GM18951 (cell line): ENCODE results near the gene MST1.
"Not testable (repeated sequence)": the region's sequence is repeated elsewhere in the genome, so short reads cannot be mapped to it uniquely, and the experiment has no call there.

Experiments
- POLR2A ChIP-seq: IDR thresholded peaks from 4 replicates; pipeline ENCODE4 v1.6.1; 2011; ENCODE audit warnings: mild to moderate bottlenecking; ENCODE audit not compliant: insufficient read length, insufficient read depth; ENCODE audit errors: extremely low read depth
- in situ Hi-C: fragments of 300-500 bp; cut with MboI; formaldehyde crosslinking; loops from one replicate; pipeline ENCODE4 v1.12.0; 2022; ENCODE audit warnings: low sequenced_read_pairs, mixed read lengths, inconsistent platforms; ENCODE audit not compliant: unreplicated experiment

The MST1 gene

DNA sequence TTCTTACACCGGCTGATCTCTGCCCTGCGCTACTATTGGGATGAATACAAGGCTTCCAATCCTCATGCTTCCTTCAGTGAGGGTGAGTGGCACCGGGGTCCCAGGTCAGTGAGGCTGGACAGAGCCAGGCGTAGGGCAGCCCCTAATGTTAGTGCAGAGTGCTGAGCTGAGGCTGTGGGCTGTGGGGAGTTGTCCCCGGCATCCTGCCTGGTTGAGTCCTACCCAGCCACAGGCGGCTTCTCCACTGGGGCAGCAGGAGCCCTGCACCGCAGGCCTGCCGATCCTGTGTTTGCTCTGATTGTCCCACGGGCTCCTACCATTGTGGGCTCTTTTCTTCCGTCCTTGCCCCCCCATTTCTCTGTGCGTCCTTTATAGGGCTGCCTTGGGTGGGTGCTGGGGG lies 13.4 kb upstream of the MST1 start:
- no peak for TF ChIP-seq POLR2A
- in situ Hi-C loops = no loop called here

DNA sequence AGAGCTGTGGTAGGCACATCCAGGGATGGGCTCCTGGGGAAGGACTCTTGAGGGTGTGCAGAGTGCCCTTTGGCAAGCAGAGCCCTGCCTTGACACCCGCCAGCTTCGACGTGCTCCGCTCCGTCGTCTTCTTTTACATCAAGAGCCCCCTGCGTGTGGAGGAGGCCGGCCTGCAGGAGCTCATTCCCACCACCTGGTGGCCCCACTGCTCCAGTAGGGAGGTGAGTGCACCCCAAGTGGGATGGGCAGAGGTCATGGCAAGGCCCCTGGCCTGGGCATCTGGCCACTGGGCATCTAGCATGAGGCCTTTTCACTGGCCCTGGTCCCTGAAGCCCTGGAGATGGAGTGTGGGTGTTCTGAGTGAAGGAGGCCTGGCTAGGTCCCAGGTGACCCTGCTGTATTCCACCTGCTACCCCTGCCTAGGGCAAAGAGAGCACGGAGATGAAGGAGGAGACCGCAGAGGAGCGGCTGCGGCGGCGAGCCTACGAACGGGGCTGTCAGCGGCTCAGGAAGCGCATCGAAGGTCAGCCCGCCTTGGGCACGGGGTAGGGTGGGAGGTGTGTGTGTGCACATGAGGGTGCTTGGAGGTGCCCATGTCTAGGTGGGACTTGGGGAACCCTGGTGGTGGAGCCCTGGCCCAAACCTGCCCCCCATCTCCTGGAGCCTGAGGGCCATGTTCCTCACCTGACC lies 12.3 kb upstream of the MST1 start:
- in situ Hi-C loops = no loop called here
- TF ChIP-seq POLR2A = no peak

- no peak for TF ChIP-seq POLR2A
- in situ Hi-C loops = no loop called here
These were observed 11.3 kb upstream of the MST1 start for GRCh38 chr3:49700453-49701128.

DNA sequence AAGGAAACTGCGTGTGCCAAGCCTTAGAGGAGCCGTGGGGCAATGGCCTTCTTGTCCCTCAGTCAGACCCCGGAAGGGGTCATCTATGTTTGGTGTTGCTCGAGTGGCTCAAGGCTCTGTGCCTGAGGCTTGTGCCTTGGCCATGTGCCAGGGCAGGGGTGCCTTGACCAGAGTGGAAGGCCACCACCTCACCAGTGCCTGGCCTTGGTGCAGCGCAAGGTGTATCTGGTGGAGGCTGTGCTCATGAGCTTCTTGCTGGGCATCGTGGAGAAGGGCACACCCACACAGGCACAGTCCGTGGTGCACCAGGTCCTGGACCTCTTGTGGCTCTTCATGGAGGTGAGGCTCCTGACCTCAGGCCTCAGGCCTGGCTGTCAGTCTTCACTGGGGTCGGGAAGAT lies 10.7 kb upstream of the MST1 start:
- in situ Hi-C loops = no loop called here
- no peak for TF ChIP-seq POLR2A

GRCh38 chr3:49699281-49699979 lies 10.2 kb upstream of the MST1 start:
- in situ Hi-C loops = no loop called here
- no peak for TF ChIP-seq POLR2A

- in situ Hi-C loops = not testable (repeated sequence)
These were observed 6.2 kb upstream of the MST1 start for GRCh38 chr3:49695350-49696015.

GRCh38 chr3:49694409-49695070 lies 5.3 kb upstream of the MST1 start:
- in situ Hi-C loops = not testable (repeated sequence)

DNA sequence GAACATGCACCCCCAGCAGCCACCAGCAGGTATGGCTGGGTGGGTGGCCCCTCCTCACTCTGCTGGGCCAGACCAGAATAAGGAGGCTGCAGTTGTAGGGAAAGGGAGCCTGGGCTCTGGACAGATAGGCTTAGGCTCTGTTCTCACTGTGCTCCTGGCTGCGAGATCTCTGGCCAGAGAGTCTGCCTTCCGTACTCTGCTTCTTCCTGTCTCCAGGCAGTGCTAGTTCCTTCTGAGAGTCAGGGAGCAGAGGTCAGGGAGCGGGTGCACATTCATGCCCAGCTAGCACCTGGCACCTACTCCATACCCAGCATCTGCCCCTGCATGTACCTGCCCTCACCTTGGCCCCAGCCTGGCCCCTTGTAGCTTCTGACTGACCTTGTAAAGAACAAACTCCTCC lies 2.2 kb upstream of the MST1 start:
- in situ Hi-C loops = not testable (repeated sequence)

GRCh38 chr3:49690856-49691255 lies 1.6 kb upstream of the MST1 start:
- in situ Hi-C loops = not testable (repeated sequence)

DNA sequence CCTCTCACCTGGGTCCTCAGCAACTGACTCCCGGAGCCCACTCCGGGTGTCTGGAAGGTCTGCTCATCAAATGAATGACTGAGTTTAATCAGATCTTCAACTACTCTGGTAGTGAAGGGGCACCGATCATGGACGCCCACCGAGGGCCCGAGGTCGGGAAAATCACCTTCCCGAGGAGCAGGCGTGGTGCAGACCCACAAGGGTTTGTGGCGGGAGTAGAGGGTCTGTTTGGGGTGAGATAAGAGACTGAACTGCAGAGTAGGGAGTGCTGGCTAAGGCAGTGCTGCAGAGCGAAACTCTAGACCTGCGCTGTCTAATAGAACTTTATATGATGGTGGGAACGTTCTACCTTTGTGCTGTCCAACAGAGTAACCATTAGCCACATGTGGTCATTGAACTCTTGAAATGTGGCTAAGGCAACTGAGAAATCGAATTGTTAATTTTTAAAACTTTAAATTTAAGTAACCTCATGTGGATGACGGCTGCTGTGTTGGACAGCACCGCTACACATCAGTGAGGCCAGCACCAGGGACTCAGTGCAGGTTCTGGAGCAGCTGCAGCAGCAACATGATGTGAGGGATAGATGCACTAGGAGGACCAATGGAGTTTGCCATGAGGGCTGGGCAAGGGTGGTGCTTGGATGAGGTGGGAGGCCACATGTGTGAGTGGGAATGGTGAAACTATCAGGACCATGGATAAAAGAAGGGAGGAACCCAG lies 792 bp upstream of the MST1 start:
- in situ Hi-C loops = not testable (repeated sequence)

GRCh38 chr3:49688338-49689045 lies 782 bp downstream of the MST1 start:
- in situ Hi-C loops = not testable (repeated sequence)

GRCh38 chr3:49687424-49687795 lies 1.9 kb downstream of the MST1 start:
- in situ Hi-C loops = not testable (repeated sequence)

- in situ Hi-C loops = not testable (repeated sequence)
These were observed 2.4 kb downstream of the MST1 start for GRCh38 chr3:49686769-49687423.

GRCh38 chr3:49686346-49686745 lies 2.9 kb downstream of the MST1 start:
- in situ Hi-C loops = not testable (repeated sequence)

- in situ Hi-C loops = not testable (repeated sequence)
These were observed 3.4 kb downstream of the MST1 start for GRCh38 chr3:49685846-49686245.

- in situ Hi-C loops = not testable (repeated sequence)
These were observed 4.2 kb downstream of the MST1 start for GRCh38 chr3:49685103-49685502.

DNA sequence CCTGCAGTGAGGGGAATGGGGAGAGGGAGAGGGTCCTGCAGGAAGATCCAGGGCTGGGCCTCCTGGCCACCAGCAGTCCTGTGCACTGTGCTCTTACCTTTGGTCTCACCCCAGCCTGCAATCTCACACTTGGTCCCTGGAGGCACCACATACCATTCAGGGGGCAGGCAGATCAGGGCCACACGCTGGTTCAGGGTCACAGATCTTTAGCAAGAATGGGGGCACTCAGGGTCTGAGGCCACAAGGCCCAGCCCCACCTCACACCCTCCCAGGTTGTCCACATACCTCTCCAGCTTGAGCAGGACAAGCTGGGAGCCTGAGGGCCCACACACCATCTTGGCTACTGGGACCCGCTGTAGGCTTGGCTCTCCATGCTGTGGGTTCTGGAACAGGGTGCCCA lies 4.8 kb downstream of the MST1 start:
- in situ Hi-C loops = not testable (repeated sequence)
